Measurements from ENCODE around the gene ZBTB20. TPM values are rescaled to one million over a fixed set of nuclear protein-coding genes. Genes with fewer than 3 reads are reported as not detected.

The ZBTB20 gene
- polyA plus RNA-seq, 1 of the 3 experiments (the other 2 are of a cell fraction) = 0.43 TPM

GRCh38 chr3:114418724-114419543 is 728.2 kb downstream of the ZBTB20 start (continued):
- peak; percentile 84 for TF ChIP-seq CTCF (IDR thresholded peaks at IDR 0.05)
- peak; percentile 49; the same call in 1 of the 2 replicates for TF ChIP-seq TCF12 (IDR thresholded peaks at IDR 0.05)
- no peak for TF ChIP-seq GATA2 (CRISPR knock-in tag; IDR thresholded peaks at IDR 0.05)
- no peak for TF ChIP-seq RFX5 (IDR thresholded peaks at IDR 0.05; ENCODE audit: low read length)
- TF ChIP-seq POLR2AphosphoS5 (IDR thresholded peaks at IDR 0.05; ENCODE audit: low read depth, low read length) = no peak
- no peak for TF ChIP-seq FOSL2 (IDR thresholded peaks at IDR 0.05; ENCODE audit: borderline replicate concordance, low read depth)
- no peak for TF ChIP-seq MAX (IDR thresholded peaks at IDR 0.05; ENCODE audit: low read depth)
- TF ChIP-seq MEF2A (IDR thresholded peaks at IDR 0.05; ENCODE audit: borderline replicate concordance, low read depth) = no peak
- no peak for TF ChIP-seq ZBTB33 (IDR thresholded peaks at IDR 0.05; ENCODE audit: borderline replicate concordance, low read depth)

GRCh38 chr3:114418107-114418506 is 729.0 kb downstream of the ZBTB20 start:
- Histone ChIP-seq H3K9ac (no peak overlapping the region), H3K9me2 (no peaks in the 10 kb centered on the region), H3K27ac (ENCODE audit: low read depth in 2 of 2, low read length in 1 of 2) (no peak overlapping the region), H3K4me1 (ENCODE audit: control insufficient read depth in 1 of 2, insufficient read depth in 2 of 2, low read depth in 1 of 2, low read length in 1 of 2) (peaks cover 0 to 4% of the 10 kb centered on the region in 2 experiments; a peak in 1 of 4 replicates), H3K4me2 (no peak overlapping the region), H4K20me1 (ENCODE audit: insufficient read depth) (no peaks in the 10 kb centered on the region; the same call in 1 of the 2 replicates), H3F3A (replicated peaks; ENCODE audit: insufficient read depth) (no peaks in the 10 kb centered on the region), H3K27me3 (ENCODE audit: insufficient read depth) (no peaks in the 10 kb centered on the region), H2AFZ (ENCODE audit: low read depth) (no peak overlapping the region), H3K9me3 (no peaks in the 10 kb centered on the region), H3K79me2 (ENCODE audit: insufficient read depth) (no peaks in the 10 kb centered on the region), H3K4me3 (ENCODE audit: low read depth in 2 of 2, low read length in 1 of 2) (no peak overlapping the region), H3K36me3 (replicated peaks in 1 of 2; ENCODE audit: control insufficient read depth in 1 of 2, insufficient read depth in 2 of 2, low read length in 1 of 2) (no peaks in the 10 kb centered on the region)
- TF ChIP-seq POLR2AphosphoS5 (IDR thresholded peaks at IDR 0.05; ENCODE audit: low read depth, low read length) (no peak), REST (IDR thresholded peaks at IDR 0.05; ENCODE audit: low read depth, low read length) (no peak), GATA2 (CRISPR knock-in tag; IDR thresholded peaks at IDR 0.05) (no peak), FOXJ3 (CRISPR knock-in tag; IDR thresholded peaks at IDR 0.05) (no peak), FOSL2 (IDR thresholded peaks at IDR 0.05; ENCODE audit: borderline replicate concordance, low read depth) (no peak), FOXM1 (IDR thresholded peaks at IDR 0.05; ENCODE audit: low read depth) (no peak)
- no peak for DNase-seq
- POLR2A ChIA-PET = no interaction called here
- CTCF ChIA-PET = interaction anchor here (0.5 to 13.8 kb wide), 42 partner anchors 9 to 1366 kb away, joined by 3 to 248 read pairs (median 4); no protein-coding TSS in a partner anchor

All from SK-N-SH (cell line).